SK-N-DZ (cell line): ENCODE data around the gene EMILIN1.

Experiments
- DNase-seq: peaks from one replicate; pipeline ENCODE4 v3.0.0-alpha.2; 2015; ENCODE audit warnings: low spot score

Gene EMILIN1

DNA sequence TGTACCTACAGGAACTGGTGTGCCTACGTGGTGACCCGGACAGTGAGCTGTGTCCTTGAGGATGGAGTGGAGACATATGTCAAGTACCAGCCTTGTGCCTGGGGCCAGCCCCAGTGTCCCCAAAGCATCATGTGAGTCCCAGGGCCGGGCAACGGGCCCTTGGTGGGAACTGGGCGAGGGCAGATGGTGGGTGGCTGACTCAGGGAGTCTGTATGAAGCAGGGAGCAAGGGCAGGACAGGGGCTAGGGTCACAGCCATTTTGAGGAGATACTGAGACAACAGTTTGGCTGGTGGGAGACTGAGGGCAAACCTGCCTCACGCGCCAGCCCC is 1.7 kb downstream of the EMILIN1 start:
- no peak for DNase-seq

DNA sequence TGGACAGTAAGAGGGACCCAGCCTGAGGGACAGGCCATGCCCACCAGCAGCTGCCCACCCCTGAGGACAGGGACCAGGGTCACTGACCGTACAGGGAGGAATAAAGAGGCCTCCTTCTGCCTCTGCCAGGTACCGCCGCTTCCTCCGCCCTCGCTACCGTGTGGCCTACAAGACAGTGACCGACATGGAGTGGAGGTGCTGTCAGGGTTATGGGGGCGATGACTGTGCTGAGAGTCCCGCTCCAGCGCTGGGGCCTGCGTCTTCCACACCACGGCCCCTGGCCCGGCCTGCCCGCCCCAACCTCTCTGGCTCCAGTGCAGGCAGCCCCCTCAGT is 2.2 kb downstream of the EMILIN1 start:
- no peak for DNase-seq

DNA sequence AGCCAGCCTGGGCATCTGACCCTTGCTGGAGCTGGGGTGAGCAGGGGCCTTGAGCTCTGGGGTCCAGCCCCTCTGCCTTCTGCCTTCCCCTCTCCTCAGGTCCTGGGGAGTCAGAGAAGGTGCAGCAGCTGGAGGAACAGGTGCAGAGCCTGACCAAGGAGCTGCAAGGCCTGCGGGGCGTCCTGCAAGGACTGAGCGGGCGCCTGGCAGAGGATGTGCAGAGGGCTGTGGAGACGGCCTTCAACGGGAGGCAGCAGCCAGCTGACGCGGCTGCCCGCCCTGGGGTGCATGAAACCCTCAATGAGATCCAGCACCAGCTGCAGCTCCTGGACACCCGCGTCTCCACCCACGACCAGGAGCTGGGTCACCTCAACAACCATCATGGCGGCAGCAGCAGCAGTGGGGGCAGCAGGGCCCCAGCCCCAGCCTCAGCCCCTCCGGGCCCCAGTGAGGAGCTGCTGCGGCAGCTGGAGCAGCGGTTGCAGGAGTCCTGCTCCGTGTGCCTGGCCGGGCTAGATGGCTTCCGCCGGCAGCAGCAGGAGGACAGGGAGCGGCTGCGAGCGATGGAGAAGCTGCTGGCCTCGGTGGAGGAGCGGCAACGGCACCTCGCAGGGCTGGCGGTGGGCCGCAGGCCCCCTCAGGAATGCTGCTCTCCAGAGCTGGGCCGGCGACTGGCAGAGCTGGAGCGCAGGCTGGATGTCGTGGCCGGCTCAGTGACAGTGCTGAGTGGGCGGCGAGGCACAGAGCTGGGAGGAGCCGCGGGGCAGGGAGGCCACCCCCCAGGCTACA is 3.8 kb downstream of the EMILIN1 start:
- DNase-seq: no peak

DNA sequence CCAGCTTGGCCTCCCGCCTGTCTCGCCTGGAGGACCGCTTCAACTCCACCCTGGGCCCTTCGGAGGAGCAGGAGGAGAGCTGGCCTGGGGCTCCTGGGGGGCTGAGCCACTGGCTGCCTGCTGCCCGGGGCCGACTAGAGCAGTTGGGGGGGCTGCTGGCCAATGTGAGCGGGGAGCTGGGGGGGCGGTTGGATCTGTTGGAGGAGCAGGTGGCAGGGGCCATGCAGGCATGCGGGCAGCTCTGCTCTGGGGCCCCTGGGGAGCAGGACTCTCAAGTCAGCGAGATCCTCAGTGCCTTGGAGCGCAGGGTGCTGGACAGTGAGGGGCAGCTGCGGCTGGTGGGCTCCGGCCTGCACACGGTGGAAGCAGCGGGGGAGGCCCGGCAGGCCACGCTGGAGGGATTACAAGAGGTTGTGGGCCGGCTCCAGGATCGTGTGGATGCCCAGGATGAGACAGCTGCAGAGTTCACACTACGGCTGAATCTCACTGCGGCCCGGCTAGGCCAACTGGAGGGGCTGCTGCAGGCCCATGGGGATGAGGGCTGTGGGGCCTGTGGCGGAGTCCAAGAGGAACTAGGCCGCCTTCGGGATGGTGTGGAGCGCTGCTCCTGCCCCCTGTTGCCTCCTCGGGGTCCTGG is 4.5 kb downstream of the EMILIN1 start:
- no peak for DNase-seq

DNA sequence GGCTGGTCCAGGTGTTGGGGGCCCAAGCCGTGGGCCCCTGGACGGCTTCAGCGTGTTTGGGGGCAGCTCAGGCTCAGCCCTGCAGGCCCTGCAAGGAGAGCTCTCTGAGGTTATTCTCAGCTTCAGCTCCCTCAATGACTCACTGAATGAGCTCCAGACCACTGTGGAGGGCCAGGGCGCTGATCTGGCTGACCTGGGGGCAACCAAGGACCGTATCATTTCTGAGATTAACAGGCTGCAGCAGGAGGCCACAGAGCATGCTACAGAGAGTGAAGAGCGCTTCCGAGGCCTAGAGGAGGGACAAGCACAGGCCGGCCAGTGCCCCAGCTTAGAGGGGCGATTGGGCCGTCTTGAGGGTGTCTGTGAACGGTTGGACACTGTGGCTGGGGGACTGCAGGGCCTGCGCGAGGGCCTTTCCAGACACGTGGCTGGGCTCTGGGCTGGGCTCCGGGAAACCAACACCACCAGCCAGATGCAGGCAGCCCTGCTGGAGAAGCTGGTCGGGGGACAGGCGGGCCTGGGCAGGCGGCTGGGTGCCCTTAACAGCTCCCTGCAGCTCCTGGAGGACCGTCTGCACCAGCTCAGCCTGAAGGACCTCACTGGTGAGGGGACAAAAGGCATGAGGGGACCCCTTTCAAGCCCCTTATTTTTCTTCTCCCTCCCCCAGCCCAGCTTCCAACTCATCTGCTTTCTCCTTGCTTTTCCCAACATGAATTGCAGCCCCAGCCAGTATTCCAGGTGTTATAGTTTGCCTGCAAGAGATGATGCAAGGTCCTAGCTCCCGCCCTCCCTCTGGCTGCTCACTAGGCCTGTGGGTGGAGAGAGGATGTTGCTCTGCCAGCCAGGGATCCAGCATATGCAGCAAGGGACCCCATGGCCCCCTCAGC is 5.2 kb downstream of the EMILIN1 start:
- no peak for DNase-seq

DNA sequence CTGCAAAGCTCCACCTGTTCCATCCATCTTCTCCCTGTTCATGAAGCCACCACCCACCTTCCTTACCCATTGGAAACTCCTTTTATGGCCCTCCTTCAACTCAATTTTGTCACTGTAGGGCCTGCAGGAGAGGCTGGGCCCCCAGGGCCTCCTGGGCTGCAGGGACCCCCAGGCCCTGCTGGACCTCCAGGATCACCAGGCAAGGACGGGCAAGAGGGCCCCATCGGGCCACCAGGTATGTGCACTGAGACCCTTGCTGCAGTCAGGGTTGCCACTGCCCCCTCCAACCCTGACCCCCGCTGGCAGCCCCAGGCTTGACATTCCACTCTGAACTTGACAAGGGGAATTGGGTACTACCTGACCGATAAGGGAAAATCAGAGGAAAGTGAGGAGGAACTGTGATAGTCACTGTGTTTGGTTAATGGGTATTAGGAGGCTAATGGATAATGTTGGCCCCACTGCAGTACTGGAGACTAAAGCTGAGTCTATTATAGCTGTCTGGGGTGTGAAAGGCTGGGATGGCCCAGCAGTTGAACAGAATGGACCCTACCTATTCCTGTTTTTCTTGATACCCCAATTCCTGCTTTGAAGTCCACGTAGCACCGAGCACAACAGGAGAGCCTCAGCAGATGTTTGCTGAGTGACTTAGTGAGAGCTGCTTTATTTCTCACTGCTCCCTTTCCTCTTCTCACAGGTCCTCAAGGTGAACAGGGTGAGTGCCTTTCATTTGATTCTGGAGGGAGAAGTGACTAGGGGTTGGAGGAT is 6.1 kb downstream of the EMILIN1 start:
- DNase-seq: no peak

DNA sequence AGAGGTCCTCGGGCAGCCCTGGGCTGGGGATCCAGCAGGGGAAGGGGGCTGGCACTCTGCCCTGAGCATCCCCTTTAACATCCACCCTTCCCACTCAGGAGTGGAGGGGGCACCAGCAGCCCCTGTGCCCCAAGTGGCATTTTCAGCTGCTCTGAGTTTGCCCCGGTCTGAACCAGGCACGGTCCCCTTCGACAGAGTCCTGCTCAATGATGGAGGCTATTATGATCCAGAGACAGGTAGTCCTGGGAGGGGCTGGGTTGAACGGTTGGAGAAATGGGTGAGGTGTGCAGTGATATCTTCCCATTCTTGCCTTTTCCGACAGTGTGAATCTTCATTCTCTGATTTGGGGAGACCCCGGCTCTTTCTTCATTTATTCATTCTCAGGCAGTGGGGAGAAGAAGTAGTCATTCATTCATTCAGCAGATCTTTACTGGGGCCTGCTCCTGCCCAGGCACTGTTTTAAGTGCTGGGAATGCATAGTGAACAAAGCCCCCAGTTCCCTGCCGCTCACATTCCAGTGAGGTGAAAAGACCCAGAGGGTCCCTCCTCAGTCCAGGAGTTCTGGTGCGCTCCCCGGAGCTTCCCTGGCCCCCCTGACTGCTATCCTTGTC is 6.8 kb downstream of the EMILIN1 start:
- no peak for DNase-seq

DNA sequence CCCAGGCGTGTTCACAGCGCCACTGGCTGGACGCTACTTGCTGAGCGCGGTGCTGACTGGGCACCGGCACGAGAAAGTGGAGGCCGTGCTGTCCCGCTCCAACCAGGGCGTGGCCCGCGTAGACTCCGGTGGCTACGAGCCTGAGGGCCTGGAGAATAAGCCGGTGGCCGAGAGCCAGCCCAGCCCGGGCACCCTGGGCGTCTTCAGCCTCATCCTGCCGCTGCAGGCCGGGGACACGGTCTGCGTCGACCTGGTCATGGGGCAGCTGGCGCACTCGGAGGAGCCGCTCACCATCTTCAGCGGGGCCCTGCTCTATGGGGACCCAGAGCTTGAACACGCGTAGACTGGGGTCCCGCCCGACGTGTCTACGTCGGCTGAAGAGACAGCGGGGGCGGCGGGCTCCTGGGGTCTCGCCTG is 7.3 kb downstream of the EMILIN1 start:
- no peak for DNase-seq

DNA sequence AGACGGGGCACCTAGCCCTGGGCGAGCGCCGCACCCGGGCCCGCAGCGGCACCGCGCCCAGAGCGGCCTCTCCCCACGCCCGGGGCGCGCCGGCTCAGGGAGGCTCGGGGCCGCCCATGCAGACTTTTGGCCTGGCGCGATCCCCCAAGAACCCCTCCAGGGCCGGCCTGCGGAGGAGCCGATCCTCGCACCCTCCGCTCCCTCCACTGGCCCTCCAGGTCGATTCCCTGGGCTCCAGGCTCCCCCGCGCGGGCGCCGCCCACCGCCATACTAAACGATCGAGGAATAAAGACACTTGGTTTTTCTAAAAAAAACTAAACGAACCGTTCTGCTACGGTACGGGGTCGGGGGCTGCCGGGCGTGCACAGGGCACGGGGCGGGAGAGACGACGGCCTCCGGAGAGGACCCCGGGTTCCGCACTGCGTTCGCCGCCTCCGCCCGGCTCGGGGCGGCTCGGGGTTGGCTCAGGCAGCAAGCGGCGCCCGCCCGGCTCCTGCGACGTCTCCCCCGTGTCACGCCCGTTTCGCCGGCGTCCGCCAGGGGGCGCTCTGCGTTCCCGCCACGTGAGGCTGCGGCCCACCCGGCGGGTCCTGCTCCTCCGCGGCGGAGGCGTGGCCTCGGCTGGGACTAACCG is 7.8 kb downstream of the EMILIN1 start:
- DNase-seq: peak; percentile 88

DNA sequence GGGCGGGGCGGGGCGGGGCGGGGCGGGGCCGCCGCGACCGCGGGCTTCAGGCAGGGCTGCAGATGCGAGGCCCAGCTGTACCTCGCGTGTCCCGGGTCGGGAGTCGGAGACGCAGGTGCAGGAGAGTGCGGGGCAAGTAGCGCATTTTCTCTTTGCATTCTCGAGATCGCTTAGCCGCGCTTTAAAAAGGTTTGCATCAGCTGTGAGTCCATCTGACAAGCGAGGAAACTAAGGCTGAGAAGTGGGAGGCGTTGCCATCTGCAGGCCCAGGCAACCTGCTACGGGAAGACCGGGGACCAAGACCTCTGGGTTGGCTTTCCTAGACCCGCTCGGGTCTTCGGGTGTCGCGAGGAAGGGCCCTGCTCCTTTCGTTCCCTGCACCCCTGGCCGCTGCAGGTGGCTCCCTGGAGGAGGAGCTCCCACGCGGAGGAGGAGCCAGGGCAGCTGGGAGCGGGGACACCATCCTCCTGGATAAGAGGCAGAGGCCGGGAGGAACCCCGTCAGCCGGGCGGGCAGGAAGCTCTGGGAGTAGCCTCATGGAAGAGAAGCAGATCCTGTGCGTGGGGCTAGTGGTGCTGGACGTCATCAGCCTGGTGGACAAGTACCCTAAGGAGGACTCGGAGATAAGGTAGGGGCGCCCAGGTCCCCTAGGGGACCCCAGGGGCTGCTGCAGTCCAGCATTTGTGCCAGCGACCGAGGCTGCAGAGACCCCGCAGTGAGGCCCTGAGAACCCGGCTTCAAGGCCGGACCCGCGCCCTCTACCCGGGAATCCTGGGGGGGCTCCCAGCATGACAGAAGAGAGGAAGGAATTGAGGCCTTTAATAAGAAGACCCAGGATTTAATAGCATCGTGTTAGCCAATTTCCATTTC is 8.5 kb downstream of the EMILIN1 start, which contains the start of gene KHK:
Gene KHK, plus strand, starts transcription at position 49 of the 870 bp plus-strand sequence. Its CDS starts 488 bp downstream, at position 537.
- DNase-seq: peak; percentile 72

DNA sequence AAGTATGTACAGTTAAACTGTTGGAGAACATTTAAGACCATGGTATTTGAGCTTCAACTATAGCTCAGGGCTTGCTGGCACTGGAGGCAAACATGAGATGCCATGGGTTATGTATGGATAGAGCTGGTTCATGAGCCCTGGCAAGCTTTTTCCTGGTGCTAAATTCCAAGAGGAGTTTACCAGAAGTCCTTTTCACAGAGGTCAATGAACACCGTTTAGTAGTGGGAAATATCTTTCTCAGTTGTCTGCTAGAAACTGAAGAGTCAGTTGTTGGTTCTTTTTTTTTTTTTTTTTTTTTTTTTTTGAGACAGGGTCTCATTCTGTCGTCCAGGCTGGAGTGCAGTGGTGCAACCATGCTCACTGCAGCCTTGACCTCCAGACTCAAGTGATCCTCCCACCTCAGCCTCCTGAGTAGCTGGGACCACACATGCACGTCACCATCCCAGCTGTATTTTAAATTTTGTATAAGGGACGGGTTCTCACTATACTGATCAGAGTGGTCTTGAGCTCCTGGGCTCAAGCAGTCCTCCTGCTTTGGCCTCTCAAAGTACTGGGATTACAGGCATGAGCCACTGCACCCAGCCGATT is 9.5 kb downstream of the EMILIN1 start:
- DNase-seq: no peak

DNA sequence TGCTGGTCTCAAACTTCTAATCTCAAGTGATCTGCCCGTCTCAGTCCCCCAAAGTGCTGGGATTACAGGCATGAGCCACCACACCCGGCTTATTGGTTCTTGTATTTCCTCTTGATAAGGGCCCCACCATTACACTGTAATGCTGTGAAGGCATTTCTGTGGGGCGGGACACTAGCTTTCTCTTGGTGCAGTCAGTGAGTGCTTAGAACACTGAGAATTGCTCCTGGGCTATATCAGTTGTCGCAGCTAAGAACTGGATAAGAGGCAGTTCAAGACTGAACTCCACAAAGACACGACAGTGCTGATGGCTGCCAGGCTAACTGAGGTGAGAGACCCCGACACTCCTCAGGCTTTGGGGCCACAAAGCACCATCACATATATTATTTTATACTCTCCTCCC is 10.2 kb downstream of the EMILIN1 start:
- no peak for DNase-seq

DNA sequence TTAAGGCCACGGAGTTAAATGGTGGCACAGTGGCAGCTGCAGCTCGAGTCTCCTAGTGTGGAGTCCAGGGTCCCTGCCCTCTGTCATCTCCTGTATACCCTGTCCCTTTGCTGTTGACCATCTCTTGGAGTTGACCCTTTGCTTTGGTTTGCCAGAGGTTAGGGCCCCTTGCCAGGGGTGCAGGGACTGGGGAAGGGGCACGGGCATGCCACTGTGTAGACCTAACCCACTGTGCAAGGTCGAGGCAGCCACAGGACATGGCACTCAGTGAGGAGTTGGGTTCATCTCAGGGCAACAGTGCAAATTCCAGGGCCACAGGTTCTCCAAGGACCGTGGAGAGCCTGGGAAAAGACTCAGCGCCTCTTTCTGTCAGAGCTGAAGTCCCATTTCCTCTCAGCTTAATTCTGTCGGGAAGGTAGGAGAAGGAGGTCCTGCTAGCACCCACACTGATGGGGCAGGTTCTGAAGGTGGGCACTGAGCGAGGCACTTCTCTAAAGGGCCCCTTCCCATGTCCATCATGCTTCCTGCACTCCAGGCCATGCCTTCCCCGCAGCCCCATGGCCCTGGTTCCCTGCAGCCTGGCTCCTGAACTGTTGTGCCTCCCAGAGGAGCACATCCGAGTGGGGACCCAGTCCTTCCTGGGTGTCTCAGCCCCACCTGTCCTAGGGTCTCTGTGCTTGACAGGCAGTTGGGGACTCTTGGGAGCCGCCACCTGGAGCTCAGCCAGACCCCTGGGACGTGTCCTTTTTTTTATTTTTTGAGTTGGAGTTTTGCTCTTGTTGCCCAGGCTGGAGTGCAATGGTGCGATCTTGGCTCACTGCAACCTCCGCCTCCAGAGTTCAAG is 10.9 kb downstream of the EMILIN1 start:
- DNase-seq: no peak

DNA sequence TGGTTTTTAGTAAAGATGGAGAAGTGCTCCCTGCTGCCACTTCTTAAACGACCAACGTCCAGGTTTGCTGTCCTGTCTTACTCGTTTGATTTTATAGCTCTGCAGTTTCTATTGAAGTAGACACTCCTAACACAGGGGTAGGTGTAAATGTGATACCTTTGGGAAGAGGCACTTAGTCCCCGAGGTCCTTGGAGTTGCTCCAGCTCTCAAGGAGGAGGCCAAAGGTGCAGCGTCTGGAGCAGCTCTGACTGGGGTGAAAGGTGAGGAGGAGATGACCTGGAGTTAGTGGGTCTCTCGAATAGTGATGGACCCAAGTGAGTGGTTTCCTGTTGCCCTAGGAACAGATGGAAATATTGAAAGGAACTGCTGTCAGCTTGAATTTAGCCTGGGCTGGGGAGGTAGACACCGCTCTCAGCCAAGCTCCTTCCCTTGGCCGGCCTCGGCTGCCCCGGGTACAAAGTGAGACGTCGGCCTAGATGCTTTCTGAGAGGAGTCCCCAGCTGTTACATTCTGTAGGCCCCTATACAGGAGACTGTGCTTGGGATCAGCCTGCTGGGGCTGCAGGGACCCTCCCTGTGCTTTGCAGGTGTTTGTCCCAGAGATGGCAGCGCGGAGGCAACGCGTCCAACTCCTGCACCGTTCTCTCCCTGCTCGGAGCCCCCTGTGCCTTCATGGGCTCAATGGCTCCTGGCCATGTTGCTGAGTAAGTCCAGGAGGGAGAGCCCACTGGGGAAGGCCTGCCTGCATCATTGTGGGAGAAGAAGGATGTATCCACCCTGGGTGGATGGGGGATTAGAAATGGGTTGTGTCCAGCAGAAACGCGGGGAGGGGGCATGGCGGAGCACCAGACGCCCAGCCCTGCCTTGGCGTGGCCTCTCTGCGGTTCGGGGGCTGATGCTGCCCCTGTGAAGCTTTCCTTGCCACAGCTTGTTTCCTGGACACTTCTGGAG is 13.6 kb downstream of the EMILIN1 start:
- no peak for DNase-seq

DNA sequence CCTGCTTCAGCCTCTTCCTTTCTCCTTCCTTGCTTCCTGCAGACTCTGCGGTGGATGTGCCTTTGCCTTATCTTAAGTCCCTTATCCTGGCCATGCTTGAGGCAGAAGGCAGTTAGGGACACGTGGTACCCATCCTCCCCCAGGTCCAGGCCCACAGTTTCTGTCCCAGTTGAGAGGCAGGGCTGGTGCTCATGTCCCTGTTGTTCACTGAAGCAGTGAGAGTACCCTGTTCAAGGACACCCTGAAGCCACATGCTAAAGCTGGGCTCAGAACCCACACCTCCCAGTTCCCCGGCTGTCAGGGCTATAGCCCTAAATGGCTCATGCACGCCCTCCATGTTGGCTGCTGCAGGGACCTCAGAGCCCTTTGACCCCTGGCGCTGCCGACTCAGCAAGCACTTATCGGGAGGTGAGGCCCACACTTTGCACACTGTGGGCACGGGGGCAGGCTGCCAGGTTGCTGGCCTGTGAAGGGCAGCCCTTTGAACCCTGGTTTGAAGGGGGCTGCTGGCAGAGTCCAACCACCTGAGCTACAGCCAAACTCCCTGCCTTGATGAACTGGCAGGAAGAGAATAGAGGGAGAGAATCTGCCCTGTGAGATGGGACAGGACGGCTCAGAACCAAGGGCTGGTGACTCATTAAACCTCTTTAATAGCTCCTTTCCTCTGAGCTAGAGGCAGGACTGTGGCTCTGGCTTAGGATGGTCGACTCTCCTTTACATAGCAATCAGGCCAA is 14.4 kb downstream of the EMILIN1 start:
- no peak for DNase-seq
